Hematopoietic multipotent progenitor cell treated with erythropoietin and hydrocortisone succinate and interleukin-3 and kit ligand, for 17 days (in vitro differentiated cells): ENCODE measurements around the gene TRAF3.
"Not testable (repeated sequence)": the region's sequence is repeated elsewhere in the genome, so short reads cannot be mapped to it uniquely, and the experiment has no call there.

ENCODE experiments used
- DNase-seq: peaks from one replicate; pipeline ENCODE4 v3.0.0-alpha.2; 2015; ENCODE audit warnings: low spot score

TRAF3 gene

GRCh38 chr14:102924632-102925588 lies 147.7 kb downstream of the TRAF3 start:
- no peak for DNase-seq

- DNase-seq = no peak
These were observed 148.4 kb downstream of the TRAF3 start for GRCh38 chr14:102925646-102926045.

DNA sequence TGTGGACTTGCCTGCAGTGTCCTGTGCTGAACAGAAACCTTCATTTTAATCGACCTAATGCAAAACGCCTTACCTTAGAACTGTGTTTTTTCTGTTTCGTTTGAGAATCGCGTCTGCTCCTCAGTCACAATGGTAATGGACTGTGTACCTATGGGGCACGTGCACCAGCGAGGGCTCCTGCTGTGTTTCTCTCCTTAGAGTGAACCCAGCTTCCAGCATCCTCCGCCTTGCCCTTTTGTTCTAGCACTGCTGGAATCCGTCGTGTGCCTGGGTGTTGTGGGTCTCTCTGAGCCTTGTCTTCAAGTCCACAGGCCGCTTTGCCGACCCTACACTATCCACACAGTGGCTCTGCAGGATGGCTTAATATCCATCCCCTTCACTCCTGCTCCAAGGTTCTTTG lies 148.9 kb downstream of the TRAF3 start:
- DNase-seq = no peak

GRCh38 chr14:102926840-102927239 lies 149.6 kb downstream of the TRAF3 start:
- DNase-seq = not testable (repeated sequence)

- no peak for DNase-seq
These were observed 150.2 kb downstream of the TRAF3 start for GRCh38 chr14:102927346-102927877.

GRCh38 chr14:102927878-102928411 lies 150.7 kb downstream of the TRAF3 start:
- DNase-seq = no peak

DNA sequence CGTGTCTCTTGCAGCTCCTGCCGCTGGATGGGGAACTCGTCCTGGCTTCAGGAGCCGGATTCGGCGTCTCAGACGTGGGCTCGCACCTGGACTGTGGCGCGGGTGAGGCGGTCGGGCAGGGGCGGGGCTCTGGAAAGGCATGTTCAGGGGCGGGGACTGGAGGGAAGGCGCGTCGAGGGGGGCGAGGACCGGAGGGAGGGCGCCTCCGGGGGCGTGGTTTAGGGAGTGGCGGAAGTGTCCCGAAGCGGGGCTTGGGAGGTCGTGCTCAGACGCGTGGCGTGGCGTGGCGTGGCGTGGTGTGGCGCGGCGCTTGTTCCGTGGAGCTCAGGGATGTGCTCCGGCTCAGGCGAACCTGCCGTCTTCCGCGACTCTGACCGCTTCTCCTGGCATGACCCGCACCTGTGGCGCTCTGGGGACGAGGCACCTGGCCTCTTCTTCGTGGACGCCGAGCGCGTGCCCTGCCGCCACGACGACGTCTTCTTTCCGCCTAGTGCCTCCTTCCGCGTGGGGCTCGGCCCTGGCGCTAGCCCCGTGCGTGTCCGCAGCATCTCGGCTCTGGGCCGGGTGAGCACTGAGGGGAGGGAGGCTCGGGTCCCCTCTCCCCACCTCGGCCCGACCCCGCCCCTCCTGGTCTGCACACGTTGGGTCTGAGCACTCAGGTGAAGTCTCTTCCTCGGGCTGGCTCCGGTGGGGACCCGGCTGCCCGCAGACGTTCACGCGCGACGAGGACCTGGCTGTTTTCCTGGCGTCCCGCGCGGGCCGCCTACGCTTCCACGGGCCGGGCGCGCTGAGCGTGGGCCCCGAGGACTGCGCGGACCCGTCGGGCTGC lies 151.4 kb downstream of the TRAF3 start:
- no peak for DNase-seq

- DNase-seq = no peak
These were observed 152.2 kb downstream of the TRAF3 start for GRCh38 chr14:102929241-102930137.

DNA sequence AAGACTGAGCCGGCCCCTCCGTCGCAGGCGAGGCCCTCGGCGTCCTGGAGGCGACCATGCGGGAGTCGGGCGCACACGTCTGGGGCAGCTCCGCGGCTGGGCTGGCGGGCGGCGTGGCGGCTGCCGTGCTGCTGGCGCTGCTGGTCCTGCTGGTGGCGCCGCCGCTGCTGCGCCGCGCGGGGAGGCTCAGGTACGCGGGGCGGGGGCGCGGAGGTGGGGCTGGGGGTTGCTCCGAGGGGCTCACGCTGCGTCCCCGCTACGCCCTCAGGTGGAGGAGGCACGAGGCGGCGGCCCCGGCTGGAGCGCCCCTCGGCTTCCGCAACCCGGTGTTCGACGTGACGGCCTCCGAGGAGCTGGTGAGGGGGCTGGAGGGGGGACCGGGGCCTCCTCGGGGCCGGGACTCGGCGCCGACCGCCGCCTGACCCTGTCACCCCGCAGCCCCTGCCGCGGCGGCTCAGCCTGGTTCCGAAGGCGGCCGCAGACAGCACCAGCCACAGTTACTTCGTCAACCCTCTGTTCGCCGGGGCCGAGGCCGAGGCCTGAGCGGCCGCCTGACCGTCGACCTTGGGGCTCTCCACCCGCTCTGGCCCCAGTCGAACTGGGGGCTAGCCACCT lies 153.0 kb downstream of the TRAF3 start:
- DNase-seq = no peak

- no peak for DNase-seq
These were observed 153.7 kb downstream of the TRAF3 start for GRCh38 chr14:102930753-102931579.

- DNase-seq = no peak
These were observed 154.5 kb downstream of the TRAF3 start for GRCh38 chr14:102931580-102932285.

- no peak for DNase-seq
These were observed 155.4 kb downstream of the TRAF3 start for GRCh38 chr14:102932484-102933248.

- DNase-seq = no peak
These were observed 156.5 kb downstream of the TRAF3 start for GRCh38 chr14:102933618-102934231.

DNA sequence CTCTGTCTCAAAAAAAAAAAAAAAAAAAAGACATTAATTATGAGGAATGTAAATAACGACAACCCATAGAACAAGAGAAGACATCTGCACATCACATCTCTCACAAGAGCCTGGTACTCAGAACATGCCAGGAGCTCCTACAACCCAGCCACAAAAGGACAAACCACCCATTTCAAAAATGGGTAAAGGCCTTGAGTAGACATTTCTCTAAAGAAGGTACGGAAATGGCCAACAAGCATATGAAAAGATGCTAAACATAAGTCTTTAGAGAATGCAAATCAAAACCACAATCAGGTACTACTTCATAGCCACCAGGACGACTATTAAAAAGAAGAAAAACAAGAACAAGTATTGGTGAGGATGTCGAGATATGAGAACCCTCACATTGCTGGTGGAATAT lies 158.5 kb downstream of the TRAF3 start:
- no peak for DNase-seq

DNA sequence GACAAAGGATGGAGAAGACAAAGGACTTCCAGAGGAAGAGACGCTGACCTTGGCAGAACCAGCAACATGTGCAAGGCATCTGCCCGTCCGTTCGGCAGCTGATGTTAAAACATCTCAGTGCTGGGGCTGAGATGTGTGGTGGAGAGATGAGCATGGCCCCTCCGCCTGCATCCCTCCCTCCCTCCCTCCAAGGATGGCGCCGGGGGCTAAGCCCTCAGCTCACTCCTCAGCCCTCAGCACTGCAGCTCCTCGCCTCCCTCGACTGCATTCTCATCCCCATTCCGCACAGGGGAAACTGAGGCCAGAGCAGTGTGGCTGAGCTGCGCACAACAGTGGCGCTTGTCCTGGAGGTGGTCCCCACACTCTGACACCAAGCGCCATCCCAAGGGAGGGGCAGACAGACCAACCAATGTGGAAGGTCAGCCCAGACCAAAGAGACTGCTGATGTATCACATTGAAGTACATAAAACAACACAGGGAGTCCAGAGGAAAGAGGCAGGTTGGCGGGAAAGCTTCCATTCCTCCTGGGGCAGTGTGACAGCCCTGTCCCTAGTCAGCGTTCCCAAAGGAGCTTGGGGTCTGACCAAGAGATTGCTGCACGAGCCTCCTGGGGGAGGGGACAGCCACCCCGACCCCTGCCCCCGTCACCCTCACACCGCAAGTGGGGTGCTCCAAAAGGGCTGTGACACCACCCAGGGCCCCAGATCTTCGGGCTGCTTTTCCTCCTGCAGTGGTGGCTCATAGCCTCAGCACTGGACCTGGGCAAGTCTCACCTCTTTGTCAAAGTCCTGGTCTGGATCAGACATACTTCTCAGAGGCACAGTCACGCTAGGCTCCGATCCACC lies 160.3 kb downstream of the TRAF3 start:
- no peak for DNase-seq

DNA sequence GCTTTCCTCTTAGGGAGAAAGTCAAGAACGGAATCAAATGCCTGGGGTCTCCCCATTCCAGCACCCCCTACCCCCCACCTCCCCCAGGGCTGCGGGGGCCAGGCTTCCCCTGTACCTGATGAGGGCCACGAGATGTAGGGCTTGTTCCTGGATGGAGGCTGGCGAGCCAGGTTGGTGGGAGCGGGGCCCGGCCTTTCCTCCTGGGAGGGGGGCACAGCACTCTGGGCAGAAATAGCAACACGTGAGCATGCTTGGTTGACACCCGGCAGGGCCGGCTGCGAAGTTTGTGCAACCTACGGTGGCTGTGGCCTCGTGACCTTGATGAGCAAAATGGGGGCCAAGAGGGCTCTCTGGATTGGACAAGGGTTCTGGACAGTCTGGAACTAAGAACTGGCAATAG lies 160.9 kb downstream of the TRAF3 start:
- DNase-seq = no peak

GRCh38 chr14:102939329-102939728 lies 162.1 kb downstream of the TRAF3 start:
- no peak for DNase-seq
